HG02943 (cell line): ENCODE measurements around the gene PAQR6.

ENCODE experiments used
- ATAC-seq: cut with Tn5 transposase; IDR thresholded peaks from one replicate; pipeline ENCODE4 v1.9.1; 2021; ENCODE audit warnings: mild to moderate bottlenecking, low read depth, moderate library complexity; ENCODE audit not compliant: unreplicated experiment

PAQR6 gene, protein sequence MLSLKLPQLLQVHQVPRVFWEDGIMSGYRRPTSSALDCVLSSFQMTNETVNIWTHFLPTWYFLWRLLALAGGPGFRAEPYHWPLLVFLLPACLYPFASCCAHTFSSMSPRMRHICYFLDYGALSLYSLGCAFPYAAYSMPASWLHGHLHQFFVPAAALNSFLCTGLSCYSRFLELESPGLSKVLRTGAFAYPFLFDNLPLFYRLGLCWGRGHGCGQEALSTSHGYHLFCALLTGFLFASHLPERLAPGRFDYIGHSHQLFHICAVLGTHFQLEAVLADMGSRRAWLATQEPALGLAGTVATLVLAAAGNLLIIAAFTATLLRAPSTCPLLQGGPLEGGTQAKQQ

DNA sequence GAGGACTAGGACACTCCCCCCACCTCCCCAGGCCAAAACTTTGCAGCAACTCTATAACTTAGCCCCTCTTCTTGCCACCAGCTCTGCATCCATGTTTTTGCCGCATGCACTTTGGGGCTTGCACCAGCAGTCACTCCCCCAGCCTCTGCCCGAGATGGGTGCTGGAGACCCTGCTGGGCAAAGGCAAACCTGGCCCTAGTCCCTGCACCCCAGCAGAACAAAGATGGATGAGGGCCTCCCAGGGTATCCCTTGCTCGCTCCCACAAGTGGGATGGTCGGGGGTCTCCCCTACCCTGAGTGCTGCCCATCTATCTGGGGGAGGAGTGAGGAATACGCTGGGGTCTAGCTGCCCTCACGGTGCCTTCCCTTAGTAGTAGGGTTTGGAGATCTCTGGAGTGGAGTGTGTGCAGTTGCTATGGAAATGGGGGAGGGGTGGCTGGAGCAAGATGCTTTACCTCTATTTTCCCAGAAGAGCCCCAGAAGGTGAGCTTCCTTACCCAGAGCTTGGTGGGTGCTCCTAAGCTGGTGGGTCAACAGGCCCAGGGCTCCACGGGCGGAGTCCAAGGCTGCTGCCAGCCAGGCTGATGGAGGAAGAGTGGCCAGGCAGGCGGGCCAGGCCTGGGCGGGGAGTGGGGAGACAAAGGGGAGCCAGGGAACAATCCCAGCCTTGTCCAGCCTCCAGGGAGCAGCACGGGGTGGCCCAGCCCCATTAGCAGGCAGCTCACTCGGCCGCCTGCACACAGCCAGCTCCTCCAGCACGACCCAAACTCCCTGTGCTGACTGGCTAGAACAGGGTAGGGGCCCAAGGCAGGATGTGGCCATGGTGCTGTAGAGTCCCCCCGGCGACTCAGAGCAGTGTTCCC is at the start of gene PAQR6:
PAQR6 (minus strand) TSS at position 597 of the 863 bp plus-strand sequence. CDS start 1,325 bp downstream, outside the sequence.
- no peak for ATAC-seq

DNA sequence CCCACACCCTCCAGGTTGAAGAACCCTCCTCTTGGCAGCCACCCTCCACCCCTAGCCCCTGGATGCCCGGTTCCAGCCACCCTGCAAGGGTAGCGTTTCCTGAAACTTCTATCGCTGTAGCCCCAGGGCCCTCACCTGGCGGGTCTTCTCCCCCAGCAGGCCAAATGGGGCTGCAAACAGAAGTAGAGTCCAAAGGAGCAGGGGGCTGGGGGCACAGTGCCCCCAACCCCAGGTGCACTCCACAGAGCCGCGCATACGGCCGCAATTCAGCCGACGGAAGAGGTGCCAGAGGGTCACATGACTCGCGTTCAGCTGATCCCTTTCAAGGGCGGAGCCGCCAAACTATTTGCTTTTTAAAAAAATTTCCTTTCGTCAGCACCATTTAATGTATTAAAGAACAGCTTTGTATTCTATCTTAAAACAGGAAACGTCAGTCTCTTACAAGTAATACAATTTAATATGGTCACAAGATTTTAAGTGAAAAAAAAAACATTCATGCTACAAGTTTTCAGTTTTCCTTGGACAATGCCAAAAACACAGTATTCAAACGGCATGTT is 47.6 kb upstream of the PAQR6 start, which contains the start of gene GLMP:
GLMP (minus strand) TSS at position 289 of the 557 bp plus-strand sequence; CDS start at position 255, 34 bp downstream.
- no peak for ATAC-seq

DNA sequence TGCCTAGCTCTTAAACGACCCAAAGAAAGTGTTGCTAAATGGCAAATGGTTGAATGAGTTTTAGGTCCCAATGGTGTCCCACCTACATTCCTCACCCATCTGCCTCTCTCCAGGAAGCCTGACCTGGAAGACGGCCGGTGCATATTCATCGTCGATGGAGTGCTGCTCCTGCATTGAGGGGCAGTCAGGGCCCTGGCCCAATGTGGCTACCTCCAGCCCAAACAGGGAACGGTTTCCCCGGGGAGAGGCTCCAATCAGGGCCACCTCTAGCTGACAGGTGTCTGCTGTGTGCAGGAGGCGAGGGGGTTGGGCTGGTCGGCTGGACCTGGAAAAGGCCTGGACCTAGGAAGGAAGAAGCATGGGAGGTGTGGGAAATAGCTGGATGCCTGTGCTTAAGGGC is 46.0 kb upstream of the PAQR6 start:
- ATAC-seq: no peak

DNA sequence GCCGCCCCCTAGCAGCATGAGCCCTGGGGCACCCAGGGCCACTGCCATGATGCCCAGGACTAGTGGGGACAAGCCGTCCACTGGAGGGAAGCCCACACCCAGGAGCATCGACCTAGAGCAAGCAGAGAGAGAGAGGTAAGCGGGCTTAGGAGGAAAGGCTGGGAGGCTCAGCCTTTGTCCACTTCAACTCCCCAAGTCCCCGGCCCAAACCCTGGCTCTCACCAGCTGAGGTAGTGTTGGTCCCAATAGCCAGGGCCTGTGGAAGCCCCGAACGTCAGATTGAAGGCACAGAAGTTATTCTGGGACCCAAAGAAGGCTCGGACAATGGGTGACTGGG is 45.2 kb upstream of the PAQR6 start:
- no peak for ATAC-seq

DNA sequence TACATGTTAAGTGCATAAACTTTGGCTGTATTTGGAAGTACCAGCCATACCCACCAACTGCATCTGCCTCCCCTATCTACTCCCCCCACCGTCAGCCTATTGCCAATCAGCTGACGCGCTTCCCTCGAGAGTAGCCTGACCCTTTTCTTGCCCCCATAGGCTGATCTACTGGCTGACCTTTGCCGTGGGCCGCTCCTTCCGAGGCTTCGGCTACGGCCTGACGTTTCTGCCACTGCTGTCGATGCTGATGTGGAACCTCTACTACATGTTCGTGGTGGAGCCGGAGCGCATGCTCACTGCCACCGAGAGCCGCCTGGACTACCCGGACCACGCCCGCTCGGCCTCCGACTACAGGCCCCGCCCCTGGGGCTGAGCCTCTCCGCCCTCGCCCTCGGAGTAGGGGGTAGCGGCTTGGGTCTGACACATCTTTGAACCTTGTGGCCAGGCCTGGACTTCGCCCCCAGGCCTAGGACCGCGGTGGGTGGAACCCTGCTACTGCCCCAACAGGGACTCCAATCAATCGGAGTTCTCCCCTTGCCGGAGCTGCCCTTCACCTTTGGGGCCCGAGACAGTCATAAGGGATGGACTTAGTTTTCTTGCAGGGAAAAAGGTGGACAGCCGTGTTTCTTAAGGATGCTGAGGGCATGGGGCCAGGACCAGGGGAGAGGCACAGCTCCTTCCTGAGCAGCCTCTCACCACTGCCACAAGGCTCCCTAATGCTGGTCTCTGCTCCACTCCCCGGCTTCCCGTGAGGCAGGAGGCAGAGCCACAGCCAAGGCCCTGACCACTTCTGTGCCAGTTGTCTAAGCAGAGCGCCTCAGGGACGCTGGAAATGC is 43.6 kb upstream of the PAQR6 start:
- peak; percentile 59 for ATAC-seq

DNA sequence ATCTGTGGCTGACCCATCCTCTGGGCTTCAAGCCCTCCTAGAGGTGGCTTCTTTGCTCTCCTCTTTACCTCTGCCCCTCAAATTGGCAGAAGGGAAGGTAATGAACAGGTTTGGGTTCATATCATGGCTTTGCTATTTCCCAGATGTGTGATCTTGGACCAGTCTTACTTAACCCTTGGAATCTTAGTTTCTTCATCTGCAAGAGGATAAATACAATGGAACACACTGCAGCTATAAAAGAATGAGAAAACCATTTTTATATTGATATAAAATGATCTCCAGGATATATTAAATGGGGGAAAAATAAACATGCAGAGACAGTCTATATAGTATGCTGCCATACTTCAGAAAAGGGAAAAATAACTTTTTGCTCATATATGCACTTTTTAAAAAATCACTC is 42.0 kb upstream of the PAQR6 start:
- ATAC-seq: no peak

DNA sequence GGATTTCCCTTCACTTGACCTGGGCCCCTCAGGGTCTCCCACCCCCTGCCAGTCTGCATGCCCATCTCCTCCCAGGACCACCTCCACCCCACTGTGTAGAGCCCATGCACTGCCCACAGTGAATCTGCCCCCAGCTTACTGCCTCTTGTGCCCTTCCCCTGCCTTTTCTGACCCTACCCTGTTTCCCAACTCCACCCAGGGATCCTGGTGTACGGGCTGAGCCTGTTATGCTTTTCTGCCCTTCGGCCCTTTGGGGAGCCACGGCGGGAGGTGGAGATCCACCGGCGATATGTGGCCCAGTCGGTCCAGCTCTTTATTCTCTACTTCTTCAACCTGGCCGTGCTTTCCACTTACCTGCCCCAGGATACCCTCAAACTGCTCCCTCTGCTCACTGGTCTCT is 38.2 kb upstream of the PAQR6 start:
- ATAC-seq: no peak

DNA sequence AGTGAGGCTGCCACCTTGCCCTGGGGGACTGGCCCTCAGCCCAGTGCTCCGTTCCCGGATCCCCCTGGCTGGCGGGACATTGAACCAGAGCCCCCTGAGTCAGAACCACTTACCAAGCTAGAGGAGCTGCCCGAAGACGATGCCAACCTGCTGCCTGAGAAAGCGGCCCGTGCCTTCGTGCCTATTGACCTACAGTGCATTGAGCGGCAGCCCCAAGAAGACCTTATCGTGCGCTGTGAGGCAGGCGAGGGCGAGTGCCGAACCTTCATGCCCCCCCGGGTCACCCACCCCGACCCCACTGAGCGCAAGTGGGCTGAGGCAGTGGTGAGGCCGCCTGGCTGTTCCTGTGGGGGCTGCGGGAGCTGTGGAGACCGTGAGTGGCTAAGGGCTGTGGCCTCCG is 37.6 kb upstream of the PAQR6 start:
- no peak for ATAC-seq

DNA sequence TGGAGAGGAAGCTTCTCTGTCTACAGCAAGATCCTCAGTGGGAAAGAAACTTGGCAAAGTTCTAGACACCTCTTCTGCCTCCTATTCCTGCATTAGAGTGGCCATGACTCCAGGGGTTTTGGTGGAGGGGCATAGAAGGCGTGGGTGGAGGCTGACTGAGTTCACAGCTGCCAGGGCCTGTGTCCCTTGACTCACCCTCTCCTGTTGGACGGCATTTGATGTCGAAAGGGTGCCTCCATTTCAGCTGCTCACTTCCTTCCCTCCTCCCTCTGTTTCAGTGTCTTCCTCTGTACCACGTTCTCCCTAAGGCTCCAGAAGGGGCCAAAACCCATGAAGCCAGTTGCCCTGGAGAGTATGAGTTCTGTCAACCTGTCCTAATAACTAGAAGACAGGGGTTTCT is 36.9 kb upstream of the PAQR6 start:
- ATAC-seq: no peak

DNA sequence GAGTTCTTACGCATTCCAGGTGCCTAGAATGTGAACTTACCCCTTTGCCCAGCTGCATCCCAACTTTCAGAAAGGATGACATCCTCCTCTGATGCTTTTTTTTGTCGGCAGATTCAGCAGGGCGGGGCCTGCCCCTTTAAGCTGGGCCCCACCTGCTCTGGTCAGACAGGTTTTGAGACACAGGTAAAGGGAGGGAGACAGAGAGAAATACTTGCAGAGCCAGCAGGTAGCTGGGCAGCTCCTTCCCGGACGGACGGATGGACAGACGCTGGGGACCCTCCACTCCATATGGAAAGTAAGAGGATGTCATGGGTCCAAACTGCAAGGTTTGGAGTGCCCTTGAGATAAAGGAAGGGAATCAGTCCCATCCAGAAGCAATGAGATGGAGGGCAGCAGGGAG is 36.3 kb upstream of the PAQR6 start, which contains the start of gene TMEM79:
TMEM79 (plus strand) TSS at position 214 of the 400 bp plus-strand sequence. CDS start 902 bp downstream, outside the sequence.
- no peak for ATAC-seq

DNA sequence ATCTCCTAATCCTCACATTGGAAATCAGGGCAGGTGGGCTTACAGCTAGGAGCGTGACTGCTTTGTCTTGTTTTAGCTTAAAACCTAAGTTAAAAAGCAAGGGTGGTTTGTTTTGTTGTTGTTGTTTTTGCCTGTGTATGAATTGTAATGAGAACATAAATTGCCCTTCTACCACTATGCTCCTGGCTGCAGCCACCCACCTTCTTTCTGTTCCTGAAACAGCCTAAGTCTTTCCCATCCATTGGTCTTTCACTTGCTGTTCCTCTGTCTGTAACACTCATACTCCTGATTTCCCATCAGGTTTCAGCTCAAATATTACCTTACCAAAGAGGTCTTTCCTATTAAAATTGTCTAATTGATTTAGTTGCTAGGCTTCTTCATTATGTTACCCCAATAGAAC is 35.7 kb upstream of the PAQR6 start:
- ATAC-seq: no peak

DNA sequence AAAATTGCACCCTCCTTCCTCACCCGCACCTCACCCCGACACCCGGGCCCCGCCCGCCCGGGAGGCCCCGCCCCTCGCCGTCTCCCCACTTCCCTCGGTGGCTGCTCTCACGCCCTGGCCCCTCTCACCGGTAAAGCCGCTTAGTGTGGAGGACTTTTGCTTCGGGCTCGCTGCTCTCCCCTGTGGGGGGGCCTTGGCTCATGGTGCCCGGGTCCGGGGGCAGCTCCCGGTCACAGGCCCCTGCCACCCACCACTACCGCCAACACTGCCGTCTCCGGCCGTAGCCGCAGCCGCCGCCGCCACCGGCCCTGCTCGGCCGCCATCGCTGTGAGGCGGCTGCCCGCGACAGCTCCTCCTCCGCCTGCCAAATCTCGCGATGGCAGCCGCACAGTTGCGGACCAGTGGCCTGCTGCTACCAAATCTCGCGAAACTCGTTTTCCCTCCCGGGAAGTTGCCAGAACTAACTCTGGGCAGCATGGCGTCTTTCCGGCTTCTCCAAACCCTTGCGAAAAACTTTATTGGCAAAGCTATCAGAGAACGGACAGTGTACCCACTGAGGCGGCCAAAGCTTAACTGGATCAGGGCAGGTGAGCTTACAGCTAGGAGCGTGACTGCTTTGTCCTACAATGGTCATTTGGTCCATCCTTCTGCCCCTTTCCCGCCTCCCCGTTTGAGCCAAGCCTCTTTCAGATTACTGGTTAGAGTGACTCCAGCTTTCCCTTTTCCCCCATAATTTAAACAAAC is 34.8 kb upstream of the PAQR6 start, which contains the start of gene SMG5:
SMG5 (minus strand) TSS at position 347 of the 744 bp plus-strand sequence; CDS start at position 202, 145 bp downstream.
- peak; percentile 79 for ATAC-seq

DNA sequence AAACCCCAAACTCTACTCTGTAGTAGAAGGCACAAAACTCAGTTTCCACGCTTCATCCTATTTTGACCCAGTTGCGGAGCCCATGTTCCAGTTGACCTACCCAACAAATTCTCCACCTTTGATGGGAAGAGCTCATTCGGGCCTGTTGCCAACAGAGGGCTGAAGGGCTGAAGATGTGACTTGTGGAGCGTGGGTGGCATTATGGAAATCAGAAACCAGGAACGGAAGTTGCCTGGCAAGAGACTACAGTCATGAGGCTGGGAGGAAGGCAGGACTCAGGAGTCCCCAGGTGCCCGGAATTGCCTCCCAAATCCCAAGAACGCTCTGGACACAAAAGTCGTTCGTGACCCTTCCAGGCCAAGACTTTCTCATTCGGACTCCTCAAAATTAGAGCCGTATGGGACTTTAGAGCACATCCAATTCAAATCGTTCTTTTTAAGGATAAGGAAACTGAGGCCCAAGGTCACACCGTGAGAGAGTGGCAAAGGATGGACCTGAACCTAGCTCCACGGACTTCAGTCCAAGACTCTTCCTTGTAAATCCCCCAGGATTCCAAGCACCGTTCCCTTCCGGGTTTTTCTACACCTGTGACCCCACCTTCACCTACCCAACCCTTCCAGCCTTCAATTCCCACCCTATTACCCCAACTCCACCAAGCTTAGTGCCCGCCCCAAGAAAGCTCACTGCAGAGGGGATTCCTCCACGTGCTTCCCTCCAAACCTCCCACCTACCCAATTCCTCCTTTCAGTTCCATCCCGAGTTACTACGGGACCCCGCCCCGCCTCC is 34.0 kb upstream of the PAQR6 start:
- ATAC-seq: no peak

DNA sequence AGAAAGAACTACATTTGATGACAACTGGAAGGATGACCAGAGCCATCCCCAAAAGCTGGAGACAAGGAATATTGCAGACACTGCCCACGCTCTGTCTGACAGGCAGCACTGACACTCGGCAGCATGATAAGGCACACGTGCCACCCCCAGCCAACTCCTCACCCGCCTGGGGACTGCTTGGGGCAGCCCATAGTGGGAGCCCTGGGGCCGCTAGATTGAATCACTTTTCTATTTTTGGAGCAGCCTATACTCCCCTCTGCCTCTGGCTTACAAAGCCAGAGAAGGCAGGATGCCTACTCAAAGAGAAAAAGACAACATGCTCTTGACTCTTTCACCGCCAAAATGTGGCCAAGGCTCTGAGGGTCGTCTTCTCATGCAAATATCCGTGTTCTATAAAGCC is 33.4 kb upstream of the PAQR6 start:
- no peak for ATAC-seq

DNA sequence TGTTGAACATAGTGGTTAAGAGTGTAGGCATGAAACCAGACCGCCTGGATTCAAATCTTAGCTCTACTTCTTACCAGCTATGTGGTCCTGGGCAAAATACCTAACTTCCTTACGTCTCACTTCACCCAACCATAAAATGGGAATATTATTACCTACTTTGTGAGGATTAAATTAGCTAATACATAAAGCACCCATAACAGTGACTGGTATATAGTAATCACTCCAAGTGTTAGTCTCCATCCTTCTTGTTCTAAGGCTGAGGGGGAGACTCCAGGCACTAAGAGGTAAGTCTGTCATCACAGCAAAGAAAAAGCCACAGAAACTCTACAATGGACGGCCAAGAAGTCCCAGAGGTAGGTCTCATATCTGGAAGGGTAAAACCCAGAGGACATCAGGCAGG is 32.0 kb upstream of the PAQR6 start:
- ATAC-seq: no peak

DNA sequence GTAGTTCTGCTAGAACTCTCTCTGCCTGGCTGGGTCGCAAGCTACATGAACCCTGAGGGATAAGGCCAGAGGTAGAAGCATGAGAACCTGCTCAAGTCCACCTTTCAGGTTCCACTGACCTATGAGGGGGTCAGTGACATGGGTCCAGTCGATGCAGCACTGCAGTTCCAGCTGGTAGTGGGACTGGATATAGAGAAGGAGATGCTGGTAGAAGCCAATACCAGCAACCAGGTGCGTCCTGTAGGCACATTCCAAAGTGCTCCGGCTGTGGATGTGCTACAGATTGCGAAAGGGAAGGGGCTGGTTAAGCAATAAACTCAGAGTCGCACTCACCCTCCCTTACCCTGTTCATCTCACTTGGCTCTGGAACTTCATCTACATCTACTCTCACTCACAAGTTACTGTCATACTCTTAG is 29.1 kb upstream of the PAQR6 start:
- ATAC-seq: no peak

DNA sequence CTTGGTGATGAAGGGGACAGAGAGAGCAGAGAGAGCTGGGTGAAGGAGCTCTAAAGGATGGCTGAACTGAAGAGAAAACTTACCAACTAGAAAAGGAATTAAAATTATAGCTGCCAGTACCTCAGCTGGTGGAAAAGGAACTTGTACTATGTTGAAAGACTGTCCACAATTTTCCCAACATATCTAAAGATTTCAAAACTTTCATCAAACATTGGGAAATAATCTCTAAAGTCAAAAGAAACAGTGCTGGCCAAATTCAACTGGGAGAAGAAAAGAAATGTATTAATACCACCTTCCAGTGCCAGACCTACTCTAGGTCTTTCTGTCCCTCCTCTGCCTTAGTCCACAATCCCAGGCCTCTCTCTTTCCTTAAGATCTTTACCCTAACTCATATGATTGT is 28.7 kb upstream of the PAQR6 start:
- no peak for ATAC-seq

DNA sequence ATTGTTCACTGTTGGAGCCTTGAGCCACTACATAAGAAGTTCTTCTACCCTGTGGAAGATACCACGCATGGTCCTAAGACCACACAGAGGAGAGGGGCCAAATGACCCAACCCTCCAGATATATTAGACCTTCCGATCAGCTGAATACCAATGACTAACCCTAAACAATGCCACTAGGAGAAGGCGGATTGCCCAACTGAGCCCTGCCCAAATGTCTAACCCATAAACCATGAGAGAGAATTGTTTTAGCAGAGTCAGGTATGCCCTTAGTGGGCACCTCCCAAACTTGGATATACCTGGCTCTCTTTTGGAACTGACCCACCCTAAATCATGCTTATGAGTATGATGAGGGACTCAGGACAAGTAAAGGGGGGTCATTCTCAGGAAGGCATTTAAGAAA is 22.5 kb upstream of the PAQR6 start:
- no peak for ATAC-seq

DNA sequence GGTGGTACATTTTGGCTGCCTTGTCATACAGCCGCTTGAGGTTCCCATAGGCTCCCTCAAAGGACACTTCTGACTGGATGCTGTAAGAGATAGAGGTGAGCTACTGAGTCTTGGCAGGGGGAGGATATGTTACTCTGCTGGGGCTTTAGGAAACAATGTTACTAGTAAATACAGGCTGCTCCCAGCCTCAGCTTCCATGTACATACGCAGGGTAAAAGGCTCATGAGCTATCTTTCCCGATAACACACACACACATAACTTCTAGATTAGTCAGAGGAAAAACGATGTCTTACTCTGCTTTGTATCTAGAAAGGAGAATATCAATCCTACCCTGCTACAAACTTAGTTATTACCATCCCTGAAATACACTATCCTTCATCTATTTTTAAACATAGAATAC is 20.5 kb upstream of the PAQR6 start:
- ATAC-seq: no peak
